Measurements from ENCODE around the gene LHX4.

Gene LHX4

DNA sequence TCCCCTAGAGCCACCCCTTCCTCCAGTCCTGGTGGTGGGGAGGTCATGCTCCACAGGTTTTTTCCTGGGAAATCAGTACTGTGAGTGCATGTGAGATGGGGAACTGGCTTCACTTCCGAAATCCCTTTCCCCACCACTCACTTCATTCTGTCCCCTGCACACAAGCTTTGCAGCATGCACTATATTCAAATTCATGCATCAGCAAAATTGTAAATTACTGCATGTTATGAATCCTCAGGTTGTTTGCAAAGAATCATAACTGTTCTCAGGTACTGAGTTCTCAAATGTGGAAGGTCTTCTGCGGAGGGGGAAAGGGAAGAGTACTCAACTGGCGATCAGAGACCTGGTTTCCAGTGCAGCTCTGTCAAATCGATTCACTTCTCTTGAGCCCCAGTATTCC, 42.3 kb downstream of the LHX4 start:
- DNase-seq (ENCODE audit: low read depth): no peak

DNA sequence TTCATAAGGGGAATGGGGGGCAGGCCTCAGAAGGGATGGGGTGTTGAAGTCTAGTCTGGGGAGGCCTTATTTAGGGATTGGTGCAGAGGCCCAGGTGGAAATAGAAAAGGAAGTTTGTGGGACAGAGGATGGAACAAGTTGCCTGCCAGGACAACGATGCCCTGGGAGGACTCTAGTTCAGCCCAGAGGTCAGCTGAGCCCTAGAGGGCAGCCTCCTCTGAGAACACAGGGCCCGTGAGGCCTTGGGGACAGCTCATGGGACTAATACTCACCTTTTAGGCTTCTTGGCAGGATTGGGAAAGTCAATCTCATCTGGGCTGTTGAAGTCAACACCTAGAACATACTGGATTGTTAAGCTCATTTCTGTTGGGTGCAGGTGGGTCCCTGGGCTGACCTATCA, 43.0 kb downstream of the LHX4 start:
- no peak for DNase-seq (ENCODE audit: low read depth)

DNA sequence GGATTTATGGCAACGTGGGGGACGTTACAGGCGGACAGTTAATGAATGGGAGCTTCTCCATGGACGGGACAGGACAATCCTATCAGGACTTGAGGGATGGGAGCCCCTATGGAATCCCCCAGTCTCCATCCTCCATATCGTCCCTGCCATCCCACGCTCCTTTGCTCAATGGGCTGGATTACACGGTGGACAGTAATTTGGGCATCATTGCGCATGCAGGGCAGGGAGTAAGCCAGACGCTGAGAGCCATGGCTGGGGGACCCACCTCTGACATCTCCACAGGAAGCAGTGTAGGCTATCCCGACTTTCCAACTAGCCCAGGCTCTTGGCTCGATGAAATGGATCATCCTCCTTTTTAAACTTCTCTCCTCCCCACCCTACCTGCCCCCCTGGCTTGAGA, 44.2 kb downstream of the LHX4 start:
- no peak for DNase-seq (ENCODE audit: low read depth)

DNA sequence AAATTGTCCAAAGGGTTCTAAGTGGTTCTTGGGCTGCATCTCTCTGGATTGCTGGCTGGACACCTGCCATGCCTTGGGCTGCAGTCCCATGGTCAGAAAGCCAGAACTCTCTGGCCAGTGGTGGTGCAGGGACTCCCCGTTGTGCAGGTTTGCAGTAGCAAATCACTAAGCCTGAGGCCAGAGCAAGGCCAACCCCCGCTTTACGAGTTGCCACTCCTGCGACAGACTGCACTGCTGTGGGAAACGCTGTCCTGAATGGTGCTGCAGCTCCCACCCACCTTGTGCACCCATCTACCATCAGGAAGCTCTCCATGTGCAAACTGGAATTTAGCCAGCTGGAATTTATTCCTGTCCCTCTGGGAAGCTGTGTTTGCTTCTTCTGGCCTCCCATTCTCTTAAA, 45.7 kb downstream of the LHX4 start:
- DNase-seq (ENCODE audit: low read depth): no peak

DNA sequence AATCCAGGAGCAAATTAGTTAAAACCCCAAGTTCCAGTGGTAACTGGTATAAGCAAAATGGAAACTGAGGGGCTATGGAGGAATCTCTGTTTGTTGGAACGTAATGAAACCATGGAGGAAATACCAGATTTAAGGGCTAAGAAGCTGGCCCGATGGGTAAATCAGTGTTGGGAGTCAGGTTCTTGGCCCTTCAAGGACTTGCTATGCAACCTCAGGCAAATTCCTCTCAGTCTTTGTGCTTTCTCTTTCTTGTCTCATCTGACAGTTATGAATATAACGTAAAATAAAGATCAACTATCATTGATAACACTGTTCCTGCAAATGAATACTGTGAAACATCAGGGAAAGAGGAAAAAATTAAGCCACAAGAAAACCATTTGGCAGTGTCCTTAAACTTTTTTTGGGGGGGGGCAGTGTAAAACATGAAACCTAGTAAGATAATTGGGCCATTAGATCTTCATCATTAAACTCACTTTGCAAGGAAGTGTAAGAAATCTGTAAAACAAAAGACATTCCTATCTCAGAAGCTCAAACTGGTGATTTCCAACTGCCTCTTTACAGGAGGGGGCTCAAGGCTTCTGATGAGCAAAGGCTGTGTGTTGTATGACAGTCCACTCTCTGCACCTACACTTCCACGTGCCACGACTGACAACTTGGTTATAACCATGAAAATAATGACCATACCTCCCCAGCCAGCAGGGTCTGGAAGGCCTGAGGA, 47.6 kb downstream of the LHX4 start:
- no peak for DNase-seq (ENCODE audit: low read depth)

DNA sequence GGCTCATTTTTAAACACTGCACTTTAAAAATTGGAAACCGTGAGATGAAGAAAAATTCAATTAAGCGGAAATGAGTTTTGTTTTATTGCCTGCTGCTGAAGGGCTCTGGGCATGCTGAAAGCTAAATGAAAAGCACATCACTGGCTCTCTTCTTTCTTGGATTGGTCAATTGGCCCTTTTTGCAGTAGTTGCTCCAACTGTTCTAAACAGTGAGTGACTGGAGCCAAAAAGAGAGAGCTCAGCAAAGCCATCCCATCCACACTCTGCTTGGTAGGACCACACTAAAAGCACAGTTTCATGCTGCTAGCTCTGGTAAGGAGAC, 48.1 kb downstream of the LHX4 start:
- DNase-seq (ENCODE audit: low read depth): no peak

DNA sequence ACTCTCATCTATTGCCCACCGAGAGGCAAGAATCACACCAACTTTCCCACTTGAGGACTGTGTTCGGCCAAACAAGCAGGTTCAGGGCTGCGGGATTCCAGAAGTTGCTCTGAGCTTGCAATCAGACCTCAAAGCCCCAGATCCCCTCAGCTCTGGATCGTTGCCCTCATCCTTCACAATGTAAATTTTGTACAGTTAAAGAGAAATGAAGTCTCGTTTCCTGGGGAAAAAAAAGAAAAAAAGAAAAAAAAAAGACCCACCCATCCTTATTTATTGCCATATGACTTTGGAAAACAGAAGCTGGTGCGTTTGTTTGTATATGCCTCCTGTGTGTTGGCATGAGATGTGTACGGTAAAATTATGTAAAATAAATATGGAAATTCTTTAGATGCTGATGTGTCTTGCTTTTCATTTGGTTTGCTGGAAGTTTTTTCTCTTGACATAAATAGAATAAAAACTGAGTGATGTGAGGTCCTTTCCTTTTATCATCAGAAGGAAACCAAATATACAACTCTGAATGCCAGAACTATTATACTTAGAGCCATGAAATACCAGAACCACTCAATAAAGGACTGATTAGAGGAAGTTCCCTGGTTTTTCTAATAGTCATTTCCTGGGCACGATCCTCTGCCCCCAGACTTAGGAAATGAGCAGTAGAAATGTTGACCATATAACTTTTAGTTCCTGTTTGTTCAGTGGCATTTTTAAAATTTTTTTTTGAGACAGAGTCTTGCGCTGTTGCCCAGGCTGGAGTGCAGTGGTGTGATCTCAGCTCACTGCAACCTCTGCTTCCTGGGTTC, 48.7 kb downstream of the LHX4 start:
- no peak for DNase-seq (ENCODE audit: low read depth)

DNA sequence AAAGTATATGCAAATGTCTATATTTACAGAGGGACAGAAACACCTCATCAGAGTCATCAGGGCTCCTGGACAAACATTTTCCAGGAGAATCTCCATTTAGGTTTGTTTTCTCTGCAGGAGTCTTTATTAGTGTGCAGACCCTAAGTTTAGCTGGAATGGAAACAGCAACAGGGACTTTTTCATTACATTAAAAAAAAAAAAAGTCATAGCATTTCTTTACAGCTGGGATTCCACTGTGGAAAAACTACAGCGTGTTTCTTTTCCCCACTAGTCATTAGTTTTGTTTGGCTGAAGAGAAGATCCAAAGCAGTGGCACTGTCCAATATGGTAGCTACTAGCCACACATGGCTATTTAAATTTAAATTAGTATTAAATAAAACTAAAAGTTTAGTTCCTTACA, 49.6 kb downstream of the LHX4 start:
- no peak for DNase-seq (ENCODE audit: low read depth)

DNA sequence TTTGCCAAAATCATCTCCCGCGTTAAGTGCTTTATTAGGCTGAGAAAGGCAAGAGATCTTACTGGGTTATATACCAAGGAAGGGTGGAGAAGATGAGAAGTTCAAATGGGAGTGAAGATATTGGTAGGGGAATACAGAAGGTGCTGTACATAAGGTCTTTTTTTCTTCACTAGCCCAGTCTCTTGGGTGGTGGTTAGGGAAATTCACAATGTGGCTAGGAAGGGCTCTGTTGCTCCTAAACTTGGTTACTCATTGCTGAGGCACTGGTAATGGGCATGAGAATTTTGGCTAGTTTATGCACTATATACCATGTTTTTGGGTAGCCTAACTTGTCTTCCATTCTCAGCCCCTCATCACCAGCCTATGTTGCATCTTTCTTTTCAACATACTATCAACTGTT, 50.6 kb downstream of the LHX4 start:
- DNase-seq (ENCODE audit: low read depth): no peak

DNA sequence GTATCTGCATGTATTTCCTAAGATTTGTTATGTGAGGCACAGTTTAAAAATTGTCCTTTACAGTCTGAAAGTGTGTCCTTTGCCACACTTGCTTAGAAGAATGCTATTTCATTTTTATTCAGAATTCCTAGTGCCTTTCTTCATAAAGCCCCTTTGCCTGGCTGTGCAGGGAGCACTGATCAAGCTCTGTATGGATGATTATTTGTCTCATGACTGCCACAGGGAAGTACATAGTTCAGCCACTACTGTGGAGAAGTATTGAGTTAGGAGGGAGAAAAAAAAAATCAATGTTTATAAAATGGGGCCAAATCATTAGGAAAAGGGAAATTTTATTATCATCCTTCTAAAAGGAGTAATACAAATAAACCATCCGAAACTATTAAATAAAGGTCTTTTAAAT, 51.4 kb downstream of the LHX4 start:
- DNase-seq (ENCODE audit: low read depth): no peak

DNA sequence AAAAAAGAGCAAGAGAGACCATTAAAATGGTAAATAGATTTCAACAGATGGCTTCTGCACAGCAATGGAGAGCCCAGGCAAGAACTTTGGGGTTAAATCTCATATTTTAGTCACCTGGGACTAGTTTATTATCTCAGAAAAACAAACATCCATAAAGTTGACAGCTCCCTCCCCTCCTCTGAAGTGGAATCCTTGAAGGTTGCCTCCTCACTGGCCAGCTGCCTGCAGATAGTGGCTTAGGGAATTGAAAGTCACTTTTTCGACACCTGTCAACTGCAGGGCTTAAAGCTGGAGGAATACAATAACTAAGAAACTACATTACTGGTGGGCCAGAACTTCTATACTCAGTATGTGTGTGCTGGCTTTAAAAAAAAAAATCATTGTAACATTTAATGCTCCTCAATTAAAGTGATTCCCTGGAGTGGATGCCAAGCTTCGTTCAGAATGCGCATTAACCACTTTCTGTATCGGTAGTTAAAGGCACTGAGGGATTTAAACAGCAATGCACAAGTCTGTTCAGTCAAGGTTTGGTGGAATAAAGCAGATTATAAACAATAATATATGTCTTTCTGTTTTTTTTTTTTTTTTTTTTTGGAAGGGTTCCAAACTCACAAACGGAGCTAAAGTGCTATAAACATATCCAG, 52.5 kb downstream of the LHX4 start:
- DNase-seq (ENCODE audit: low read depth): no peak

DNA sequence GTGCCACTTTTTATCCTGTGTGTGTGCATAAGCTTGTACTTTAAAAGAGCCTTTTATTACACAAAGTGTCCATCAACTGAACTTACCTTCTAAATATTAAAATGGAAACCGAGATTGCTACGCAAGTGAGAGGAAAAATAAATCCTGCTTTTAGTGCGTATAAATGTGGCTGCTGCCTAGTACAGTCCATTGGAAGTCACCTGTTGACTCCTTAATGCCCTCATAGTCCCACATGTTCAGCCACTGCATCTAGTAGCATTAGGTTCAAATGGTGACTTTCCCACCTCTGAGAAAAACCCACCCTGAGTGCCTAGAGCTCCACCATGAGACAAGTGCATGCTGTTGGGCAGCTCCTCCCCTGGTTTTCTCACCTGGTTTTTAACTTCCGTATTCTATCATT, 53.0 kb downstream of the LHX4 start:
- no peak for DNase-seq (ENCODE audit: low read depth)

DNA sequence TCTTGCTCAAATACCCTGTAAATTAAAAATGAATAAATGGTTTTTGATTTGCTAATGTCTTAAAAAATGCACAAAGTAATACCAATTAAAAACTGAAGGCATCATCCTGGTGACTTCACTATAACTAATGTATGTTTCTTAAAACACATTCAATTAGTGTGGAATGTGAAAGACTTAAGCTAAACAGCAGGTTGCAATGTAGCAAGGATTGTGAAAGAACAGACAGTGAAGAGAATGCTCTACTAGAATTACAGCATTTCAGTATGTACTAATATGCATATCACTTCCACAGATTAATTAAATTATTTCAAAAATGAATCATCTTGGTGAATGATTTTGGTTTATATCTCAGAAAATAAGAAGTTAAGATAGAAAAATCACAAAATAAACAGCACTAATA, 56.4 kb downstream of the LHX4 start:
- DNase-seq (ENCODE audit: low read depth): no peak

DNA sequence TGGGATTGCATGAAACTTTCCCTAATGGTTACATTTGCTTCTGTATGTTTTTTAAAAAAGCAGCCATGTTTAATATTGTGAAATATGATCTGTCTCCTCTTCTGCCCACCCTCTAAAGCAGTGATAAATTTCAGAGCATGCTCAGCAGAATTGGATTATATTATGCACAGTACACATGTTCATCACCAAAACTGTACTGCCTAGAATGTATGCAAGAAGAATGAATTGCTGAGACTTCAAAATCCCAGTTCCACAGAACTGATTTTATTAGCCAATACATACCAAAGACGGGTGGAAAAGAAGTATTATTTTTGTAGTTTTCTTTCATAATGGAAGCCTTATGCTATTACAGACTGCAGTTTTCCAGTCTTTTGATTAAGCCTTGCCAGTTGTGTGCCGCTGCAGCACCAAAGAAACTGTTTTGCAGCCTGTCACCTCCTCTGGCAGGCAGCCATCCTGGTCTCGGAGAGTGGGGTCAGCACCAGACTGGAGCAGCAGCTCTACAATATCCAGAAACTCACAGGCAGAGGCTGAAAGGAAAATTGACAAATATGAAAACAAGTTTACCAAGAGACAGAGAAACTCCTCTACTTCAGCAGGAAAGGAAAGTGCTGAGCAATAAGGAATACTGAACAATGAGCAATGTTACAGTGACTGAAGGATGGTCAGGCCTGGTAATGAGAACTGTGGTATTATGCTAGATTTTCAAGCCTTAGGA, 58.1 kb downstream of the LHX4 start:
- DNase-seq (ENCODE audit: low read depth): no peak

DNA sequence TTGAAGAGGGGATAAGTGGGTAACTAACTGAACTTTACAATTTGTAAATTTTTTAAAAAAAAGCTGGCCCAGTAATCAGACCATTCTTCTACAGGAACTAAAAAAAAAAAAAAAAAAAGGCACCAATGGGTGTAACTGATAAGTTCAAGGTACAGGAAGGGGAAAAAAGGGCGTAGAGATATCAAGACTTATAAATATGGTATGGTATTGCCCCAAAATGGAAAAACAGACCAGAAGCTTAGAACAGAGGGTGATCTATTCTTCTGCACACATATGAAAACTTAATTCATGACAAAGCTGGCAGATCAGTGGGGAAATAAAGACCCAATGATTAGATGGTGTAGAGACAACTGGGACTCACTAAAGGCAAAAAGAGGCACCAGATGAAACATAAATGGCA, 58.9 kb downstream of the LHX4 start:
- no peak for DNase-seq (ENCODE audit: low read depth)

DNA sequence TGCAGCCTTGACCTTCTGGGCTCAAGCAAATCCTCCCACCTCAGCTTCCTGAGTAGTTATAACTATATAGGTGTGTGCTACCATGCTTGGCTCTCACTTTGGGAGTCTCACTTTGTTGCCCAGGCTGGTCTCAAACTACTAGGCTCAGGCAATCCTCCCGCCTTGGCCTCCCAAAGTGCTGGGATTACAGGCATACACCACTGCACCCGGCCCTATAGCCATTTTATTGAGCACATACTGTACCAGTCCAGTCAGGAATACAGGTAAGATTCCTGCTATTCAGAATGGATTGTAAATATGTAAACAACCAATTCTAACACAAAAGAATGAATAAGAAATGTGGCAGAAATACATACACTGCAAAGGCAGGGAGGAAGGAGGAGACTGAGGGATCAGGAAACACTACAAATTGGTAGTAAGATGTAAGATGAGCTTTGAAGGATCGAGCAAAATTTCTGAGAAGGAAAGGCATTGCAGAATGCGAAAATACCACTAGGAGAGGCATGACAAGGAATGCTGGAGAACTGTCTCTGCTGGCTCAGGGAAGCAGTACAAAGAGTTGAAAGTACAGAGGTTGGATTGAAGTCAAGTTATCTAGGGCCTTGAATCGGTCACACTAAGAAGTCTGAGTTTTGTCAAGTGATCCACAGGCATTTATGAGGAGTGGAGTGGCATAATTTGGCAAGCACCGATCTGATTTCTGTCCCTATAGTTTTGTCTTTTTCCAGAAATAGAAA, 60.4 kb downstream of the LHX4 start:
- no peak for DNase-seq (ENCODE audit: low read depth)

DNA sequence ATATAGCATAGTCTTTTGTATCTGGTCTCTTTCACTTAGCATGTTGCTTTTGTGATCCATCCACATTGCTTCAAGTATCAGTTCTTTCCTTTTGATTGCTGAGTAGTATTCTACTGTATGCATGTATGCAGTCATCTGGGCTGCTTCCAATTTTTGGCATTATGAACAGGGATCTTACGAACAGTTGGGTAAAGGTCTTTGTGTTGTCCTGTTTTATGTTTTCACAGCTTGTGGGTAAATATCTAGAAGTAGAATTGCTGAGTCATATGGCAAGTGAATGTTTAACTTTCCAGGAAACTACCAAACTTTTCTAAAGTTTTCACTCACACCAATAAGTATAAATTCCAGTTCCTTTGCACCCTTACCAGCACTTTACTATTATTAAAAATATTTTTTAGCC, 60.9 kb downstream of the LHX4 start:
- DNase-seq (ENCODE audit: low read depth): no peak

DNA sequence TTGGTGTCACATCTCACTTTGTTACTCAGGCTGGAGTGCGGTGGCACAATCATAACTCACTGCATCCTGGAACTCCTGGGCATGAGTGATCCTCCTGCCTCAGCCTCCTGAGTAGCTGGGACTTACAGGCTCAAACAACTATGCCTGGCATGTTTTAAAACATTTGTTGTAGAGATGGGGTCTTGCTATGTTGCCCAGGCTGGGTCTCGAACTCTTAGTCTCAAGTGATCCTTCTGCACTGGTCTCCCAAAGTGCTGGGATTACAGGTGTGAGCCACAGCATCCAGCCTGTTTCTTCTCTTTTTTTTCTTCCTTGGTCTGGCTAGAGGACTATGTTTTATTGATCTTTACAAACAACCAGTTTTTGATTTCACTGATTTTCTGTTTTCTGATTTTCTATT, 64.6 kb downstream of the LHX4 start:
- no peak for DNase-seq (ENCODE audit: low read depth)

DNA sequence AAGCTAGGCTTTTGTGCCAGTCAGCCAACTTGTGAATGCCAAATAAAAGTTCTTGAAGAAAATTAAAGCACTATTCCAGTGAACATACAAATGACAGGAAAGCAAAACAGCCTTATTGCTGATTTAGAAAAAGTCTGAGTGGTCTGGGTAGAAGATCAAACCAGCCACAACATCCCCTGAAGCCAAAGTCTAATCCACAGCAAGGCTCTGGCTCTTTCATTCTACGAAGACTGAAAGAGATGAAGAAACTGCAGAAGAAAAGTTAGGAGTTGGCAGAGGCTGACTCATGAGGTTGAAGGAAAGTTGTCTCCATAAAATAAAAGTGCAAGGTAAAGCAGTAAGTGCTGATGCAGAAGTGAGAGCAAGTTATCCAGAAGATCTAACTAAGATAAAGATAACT, 65.9 kb downstream of the LHX4 start:
- no peak for DNase-seq (ENCODE audit: low read depth)

DNA sequence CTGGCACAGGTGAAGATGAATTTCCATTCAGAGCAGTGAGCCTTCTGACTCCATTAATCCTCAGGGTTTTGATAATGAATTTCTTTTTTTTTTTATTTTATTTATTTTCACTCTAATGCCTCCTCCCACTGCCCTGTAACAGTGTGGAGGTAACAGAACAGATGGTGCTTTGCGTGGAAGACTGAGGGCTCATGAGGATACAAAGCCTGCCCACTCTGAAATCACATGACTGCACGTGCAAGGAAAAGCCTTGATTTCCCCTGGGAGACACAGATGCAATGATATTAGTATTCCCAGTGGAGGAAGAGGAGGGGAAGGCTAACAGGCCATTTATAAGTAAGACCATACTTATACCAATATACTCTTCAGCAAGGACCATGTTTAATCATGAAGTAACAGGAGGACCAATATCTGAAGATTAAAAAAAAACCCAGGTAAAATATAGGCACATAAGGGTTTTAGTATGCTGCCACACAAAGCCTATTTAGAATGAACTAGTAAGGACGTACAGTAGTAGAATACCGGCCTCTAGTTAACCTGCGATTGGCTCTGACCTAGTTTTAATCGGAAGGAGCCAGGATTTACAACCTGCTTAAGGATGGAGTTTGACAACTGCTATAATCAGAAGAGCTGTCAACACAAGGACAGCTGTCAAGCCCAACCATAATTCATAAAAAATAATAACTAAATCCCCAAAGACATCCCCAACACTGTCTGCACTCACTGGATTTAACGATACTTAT, 69.6 kb downstream of the LHX4 start:
- no peak for DNase-seq (ENCODE audit: low read depth)

DNA sequence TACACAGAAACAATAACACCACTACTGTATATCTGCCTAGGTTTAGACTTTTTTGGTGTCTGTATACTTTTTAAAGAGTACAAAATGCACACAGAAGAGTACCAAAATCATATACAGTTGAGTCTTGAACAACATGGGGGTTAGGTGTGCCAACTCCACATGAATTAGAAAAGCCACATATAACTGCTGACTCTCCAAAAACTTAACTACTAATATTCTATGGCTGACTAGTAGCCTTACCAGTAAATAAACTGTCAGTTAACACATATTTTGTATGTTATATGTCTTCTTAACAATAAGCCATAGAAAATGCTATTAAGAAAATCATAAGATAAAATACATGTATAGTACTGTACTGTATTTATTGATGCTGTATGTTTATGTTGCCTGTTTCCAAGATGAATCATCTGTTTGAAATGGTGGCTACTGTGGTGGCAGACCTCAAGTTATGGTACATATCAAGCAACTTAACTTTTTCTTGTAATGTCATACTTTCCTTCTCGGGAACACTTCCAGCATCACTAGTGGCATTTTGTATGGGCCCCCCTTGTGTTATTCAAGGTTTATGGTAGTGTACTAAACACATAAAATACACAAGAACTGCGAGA, 71.2 kb downstream of the LHX4 start:
- no peak for DNase-seq (ENCODE audit: low read depth)
